Measurements from ENCODE around the gene MED15. TPM values are rescaled to one million over a fixed set of nuclear protein-coding genes. Genes with fewer than 3 reads are reported as not detected.
A peak's percentile ranks its signal among the peaks of the same experiment; 100 is the strongest.
"Not testable (repeated sequence)": the region's sequence is repeated elsewhere in the genome, so short reads cannot be mapped to it uniquely, and the experiment has no call there.

The MED15 gene
- total RNA-seq, 1 experiment from 2014 or later: 13.5 TPM

GRCh38 chr22:20508067-20508755 lies 801 bp downstream of the MED15 start:
- DNase-seq (ENCODE audit: extremely low read depth, low read depth): not testable (repeated sequence)

- DNase-seq (ENCODE audit: extremely low read depth, low read depth): no peak
Measured at GRCh38 chr22:20508815-20509271, 1.4 kb downstream of the MED15 start.

GRCh38 chr22:20509344-20510047 lies 2.1 kb downstream of the MED15 start:
- DNase-seq (ENCODE audit: extremely low read depth, low read depth): peak; percentile 33

GRCh38 chr22:20510811-20511577 lies 3.6 kb downstream of the MED15 start:
- no peak for DNase-seq (ENCODE audit: extremely low read depth, low read depth)

- no peak for DNase-seq (ENCODE audit: extremely low read depth, low read depth)
Measured at GRCh38 chr22:20511578-20512229, 4.3 kb downstream of the MED15 start.

GRCh38 chr22:20514658-20515406 lies 7.4 kb downstream of the MED15 start:
- no peak for DNase-seq (ENCODE audit: extremely low read depth, low read depth)

GRCh38 chr22:20516399-20516798 lies 9.0 kb downstream of the MED15 start:
- DNase-seq (ENCODE audit: extremely low read depth, low read depth): no peak

GRCh38 chr22:20517422-20517821 lies 10.0 kb downstream of the MED15 start:
- no peak for DNase-seq (ENCODE audit: extremely low read depth, low read depth)

- DNase-seq (ENCODE audit: extremely low read depth, low read depth): no peak
Measured at GRCh38 chr22:20517841-20518592, 10.6 kb downstream of the MED15 start.

- DNase-seq (ENCODE audit: extremely low read depth, low read depth): no peak
Measured at GRCh38 chr22:20519558-20519957, 12.1 kb downstream of the MED15 start.

- no peak for DNase-seq (ENCODE audit: extremely low read depth, low read depth)
Measured at GRCh38 chr22:20520093-20520511, 12.7 kb downstream of the MED15 start.

- no peak for DNase-seq (ENCODE audit: extremely low read depth, low read depth)
Measured at GRCh38 chr22:20522134-20523004, 15.0 kb downstream of the MED15 start.

GRCh38 chr22:20523086-20523983 lies 15.9 kb downstream of the MED15 start:
- DNase-seq (ENCODE audit: extremely low read depth, low read depth): no peak

- no peak for DNase-seq (ENCODE audit: extremely low read depth, low read depth)
Measured at GRCh38 chr22:20524004-20524481, 16.6 kb downstream of the MED15 start.

GRCh38 chr22:20525048-20525447 lies 17.6 kb downstream of the MED15 start:
- DNase-seq (ENCODE audit: extremely low read depth, low read depth): no peak

GRCh38 chr22:20526305-20526627 lies 18.9 kb downstream of the MED15 start:
- DNase-seq (ENCODE audit: extremely low read depth, low read depth): no peak

- no peak for DNase-seq (ENCODE audit: extremely low read depth, low read depth)
Measured at GRCh38 chr22:20526628-20527355, 19.4 kb downstream of the MED15 start.
